ENCODE measurements around the gene ERCC6L2.

The ERCC6L2 gene

GRCh38 chr9:95875305-95876137, at the start of gene ERCC6L2:
ERCC6L2 (plus strand) TSS chr9:95875691; CDS start chr9:95876039, 348 bp downstream.
- peak; percentile 82 to 88 for DNase-seq (ENCODE audit: low read depth in 2 of 2)

- DNase-seq (ENCODE audit: low read depth in 2 of 2): no peak
Measured at GRCh38 chr9:95826183-95826838, 49.2 kb upstream of the ERCC6L2 start.

- no peak for DNase-seq (ENCODE audit: low read depth in 2 of 2)
Measured at GRCh38 chr9:95830768-95831167, 44.7 kb upstream of the ERCC6L2 start.

GRCh38 chr9:95831810-95832209, 43.7 kb upstream of the ERCC6L2 start:
- DNase-seq (ENCODE audit: low read depth in 2 of 2): no peak

- no peak for DNase-seq (ENCODE audit: low read depth in 2 of 2)
Measured at GRCh38 chr9:95833546-95834178, 41.8 kb upstream of the ERCC6L2 start.

GRCh38 chr9:95834281-95834907, 41.1 kb upstream of the ERCC6L2 start:
- no peak for DNase-seq (ENCODE audit: low read depth in 2 of 2)

GRCh38 chr9:95835393-95835792, 40.1 kb upstream of the ERCC6L2 start:
- no peak for DNase-seq (ENCODE audit: low read depth in 2 of 2)

- DNase-seq (ENCODE audit: low read depth in 2 of 2): no peak
Measured at GRCh38 chr9:95836072-95836471, 39.4 kb upstream of the ERCC6L2 start.

GRCh38 chr9:95839012-95839411, 36.5 kb upstream of the ERCC6L2 start:
- no peak for DNase-seq (ENCODE audit: low read depth in 2 of 2)

GRCh38 chr9:95840074-95840473, 35.4 kb upstream of the ERCC6L2 start:
- no peak for DNase-seq (ENCODE audit: low read depth in 2 of 2)

- DNase-seq (ENCODE audit: low read depth in 2 of 2): no peak
Measured at GRCh38 chr9:95841377-95841776, 34.1 kb upstream of the ERCC6L2 start.

GRCh38 chr9:95845751-95846150, 29.7 kb upstream of the ERCC6L2 start:
- DNase-seq (ENCODE audit: low read depth in 2 of 2): no peak

- no peak for DNase-seq (ENCODE audit: low read depth in 2 of 2)
Measured at GRCh38 chr9:95848764-95849163, 26.7 kb upstream of the ERCC6L2 start.

GRCh38 chr9:95852059-95853032, 23.1 kb upstream of the ERCC6L2 start:
- DNase-seq (ENCODE audit: low read depth in 2 of 2): no peak

- no peak for DNase-seq (ENCODE audit: low read depth in 2 of 2)
Measured at GRCh38 chr9:95854386-95855020, 21.0 kb upstream of the ERCC6L2 start.

GRCh38 chr9:95855961-95856360, 19.5 kb upstream of the ERCC6L2 start:
- DNase-seq (ENCODE audit: low read depth in 2 of 2): no peak

GRCh38 chr9:95857124-95857523, 18.4 kb upstream of the ERCC6L2 start:
- no peak for DNase-seq (ENCODE audit: low read depth in 2 of 2)

GRCh38 chr9:95857896-95858295, 17.6 kb upstream of the ERCC6L2 start:
- DNase-seq (ENCODE audit: low read depth in 2 of 2): no peak

GRCh38 chr9:95862343-95862742, 13.1 kb upstream of the ERCC6L2 start:
- DNase-seq (ENCODE audit: low read depth in 2 of 2): no peak

GRCh38 chr9:95864852-95865580, 10.5 kb upstream of the ERCC6L2 start:
- DNase-seq (ENCODE audit: low read depth in 2 of 2): no peak

All from stimulated activated CD4-positive, alpha-beta T cell treated with anti-CD3 and anti-CD28 coated beads, Interleukin-1b, Interleukin-23, amount 100 ng/mL, for 4 hours (primary cell).